GM11168 (cell line): ENCODE results near the gene BCAS3.
"Not testable (repeated sequence)": the region's sequence is repeated elsewhere in the genome, so short reads cannot be mapped to it uniquely, and the experiment has no call there.

Source experiments
- in situ Hi-C: fragments of 300-500 bp; cut with MboI; formaldehyde crosslinking; loops from one replicate; pipeline ENCODE4 v1.12.0; 2022; ENCODE audit warnings: low sequenced_read_pairs; ENCODE audit not compliant: unreplicated experiment

The BCAS3 gene

DNA sequence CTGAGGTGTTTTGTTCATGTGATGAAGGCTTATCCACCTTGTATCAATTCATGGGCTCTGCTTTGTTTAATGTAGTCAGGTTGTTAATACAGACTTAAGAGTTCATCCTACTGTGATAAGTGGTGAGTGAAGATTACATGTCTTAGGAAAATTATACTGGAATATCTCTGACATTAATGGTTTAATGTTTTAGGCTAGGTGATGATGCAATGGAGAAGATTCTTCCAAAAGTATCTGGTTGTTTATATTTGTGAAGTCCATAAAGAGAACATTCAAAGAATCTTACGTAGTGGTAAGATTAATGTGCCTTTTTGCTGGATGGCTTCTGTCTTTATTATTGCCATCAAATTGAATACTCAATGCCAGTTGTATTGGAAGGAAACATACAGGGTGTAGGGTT is 236.4 kb downstream of the BCAS3 start:
- in situ Hi-C loops: no loop called here

DNA sequence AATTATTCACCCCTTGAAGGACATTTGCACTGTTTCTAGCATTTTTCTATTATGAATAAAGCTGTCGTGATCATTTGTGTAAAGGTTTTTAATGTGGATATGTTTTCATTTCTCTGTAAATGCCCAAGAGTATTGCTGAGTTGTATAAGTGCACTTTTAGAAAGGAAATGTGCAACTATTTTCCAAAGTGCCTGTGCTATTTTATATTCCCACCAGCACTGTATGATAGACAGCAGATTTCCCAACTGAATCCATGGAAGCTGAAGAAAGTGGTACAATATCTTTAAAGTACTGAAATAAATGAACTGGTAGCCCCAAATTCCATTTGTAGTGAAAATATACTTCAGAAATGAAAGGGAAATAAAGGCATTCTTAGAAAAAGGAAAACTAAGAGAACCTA is 238.4 kb downstream of the BCAS3 start:
- in situ Hi-C loops: no loop called here

DNA sequence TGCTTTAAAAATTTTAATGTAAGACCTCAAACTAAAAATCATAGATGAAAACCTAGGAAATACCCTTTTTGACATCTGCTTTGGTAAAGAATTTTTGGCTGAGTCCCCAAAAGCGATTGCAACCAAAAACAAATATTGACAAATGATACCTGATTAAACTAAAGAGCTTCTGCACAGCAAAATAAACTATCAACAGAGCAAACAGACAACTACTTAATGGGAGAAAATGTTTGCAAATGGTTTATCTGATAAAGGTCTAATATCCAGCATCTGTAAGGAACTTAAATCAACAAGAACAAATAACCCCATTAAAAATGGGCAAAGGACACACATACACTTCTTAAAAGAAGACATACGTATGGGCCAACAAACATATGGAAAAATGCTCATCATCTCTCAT is 242.5 kb downstream of the BCAS3 start:
- in situ Hi-C loops: no loop called here

DNA sequence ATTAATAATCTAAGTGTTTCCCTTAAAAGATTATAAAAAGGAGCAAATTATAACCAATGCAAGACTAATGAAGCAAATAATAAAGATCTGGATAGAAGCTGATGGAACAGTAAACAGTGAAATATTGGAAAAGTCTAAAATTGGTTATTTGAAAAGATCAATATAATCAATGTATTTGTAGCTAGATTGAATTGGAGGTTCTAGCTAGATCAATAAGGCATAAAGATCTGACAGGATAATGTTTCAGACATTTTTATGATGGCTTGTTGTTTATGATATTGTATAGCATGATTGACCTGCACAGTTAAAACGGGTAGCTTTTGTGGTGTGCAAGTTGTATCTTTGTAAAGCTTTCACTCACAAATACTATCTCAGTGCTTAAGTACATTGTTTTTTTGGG is 245.3 kb downstream of the BCAS3 start:
- in situ Hi-C loops: no loop called here

DNA sequence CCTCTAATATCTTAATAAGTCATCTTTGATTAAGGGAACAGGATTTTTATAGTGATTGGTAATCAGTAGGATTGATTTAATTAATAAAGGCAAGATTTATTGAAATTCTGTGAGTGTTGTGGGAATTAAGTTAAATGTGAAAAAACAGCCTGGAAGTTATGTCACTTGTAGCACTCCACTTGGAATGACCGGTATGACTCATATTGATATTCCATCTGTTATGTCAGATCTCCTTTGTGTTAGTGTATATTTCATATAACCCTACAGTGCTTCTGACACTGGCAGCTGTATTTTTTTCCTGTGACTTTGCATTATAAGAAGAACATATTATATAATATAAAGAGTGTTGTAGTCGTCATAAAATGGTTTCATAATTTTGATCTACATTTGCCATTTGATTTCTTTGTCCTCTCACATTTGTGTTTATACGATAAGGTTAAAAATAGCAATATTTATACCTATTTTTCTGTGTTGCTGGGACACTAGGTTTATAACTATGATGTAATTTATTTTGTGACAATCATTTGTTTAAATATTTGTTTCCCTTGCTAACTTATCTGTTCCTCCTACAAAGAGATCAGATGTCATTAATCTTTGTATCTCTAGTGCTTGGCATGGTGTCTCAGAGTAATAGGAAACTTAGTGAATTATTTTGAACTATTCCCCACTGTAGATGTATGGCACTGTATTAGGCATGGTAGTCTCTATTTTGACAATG is 249.0 kb downstream of the BCAS3 start:
- in situ Hi-C loops: no loop called here

DNA sequence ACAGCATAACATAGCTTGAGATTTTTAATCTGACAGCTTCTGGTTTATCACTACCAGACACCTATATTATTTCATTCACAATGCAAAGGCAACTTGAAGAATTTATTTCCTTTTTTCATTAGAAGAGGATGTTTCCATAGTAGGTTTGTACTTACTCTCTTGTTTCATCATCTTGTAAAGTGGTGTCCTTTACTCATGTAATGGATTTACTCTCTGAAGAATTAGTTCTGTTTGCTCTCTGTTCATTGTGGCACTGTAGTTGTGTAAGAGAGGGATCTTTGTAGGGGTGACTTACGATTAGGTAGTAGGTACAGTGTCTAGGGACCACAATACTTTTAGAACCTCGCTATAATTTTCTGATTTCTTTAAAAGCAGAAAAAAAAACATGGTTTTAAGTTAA is 256.1 kb downstream of the BCAS3 start:
- in situ Hi-C loops: no loop called here

DNA sequence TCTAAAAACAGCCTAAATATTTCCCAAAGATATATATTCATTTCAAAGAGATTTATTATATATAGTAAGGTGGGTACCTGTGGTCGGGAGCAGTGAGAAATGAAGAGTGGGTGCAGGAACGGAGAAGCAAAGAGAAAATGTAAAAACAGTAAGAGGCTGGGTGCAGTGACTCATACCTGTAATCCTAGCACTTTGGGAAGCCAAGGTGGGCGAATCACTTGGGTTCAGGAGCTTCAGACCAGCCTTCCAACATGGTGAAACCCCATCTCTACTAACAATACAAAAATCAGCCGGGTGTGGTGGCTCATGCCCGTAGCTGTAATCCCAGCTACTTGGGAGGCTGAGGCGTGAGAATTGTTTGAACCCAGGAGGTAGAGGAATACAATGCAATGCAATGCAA is 257.1 kb downstream of the BCAS3 start:
- in situ Hi-C loops: no loop called here

DNA sequence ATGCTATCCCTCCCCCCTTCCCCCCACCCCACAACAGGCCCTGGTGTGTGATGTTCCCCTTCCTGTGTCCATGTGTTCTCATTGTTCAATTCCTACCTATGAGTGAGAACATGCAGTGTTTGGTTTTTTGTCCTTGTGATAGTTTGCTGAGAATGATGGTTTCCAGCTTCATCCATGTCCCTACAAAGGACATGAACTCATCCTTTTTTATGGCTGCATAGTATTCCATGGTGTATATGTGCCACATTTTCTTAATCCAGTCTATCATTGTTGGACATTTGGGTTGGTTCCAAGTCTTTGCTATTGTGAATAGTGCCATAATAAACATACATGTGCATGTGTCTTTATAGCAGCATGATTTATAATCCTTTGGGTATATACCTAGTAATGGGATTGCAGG is 258.3 kb downstream of the BCAS3 start:
- in situ Hi-C loops: not testable (repeated sequence)

DNA sequence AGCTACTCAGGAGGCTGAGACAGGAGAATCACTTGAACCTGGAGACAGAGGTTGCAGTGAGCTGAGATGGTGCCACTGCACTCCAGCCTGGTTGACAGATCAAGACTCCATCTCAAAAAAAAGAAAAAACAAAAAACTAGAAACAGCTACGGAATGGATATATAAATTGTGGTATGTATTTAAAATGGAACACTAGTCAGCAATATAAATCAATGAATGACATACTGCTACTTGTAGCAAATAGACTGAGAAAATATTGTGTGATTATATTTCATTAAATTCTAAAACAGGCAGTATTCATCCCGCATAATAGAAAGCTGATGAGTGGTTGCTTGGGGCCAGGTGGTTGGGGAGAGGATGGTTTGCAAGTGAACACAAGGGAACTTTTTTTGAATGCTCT is 261.7 kb downstream of the BCAS3 start:
- in situ Hi-C loops: no loop called here

DNA sequence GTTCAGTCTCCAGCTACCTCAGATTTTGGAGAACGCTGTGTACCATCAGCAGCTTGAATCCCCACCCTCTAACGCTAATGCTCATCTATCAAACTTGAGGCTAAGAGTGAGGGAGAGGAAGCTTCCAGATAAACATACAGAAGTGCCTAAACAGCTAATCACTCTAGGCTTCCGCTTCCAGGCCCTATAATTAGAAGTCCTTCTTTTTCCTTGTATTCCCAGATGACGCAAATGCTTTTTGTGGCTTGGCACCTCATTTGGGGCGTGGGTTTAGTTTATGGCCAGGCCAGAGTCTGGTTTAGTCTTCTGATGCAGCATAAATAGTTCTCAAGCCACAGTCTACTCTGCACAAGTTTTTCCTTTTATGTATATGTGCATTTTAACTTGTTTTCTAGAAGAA is 263.4 kb downstream of the BCAS3 start:
- in situ Hi-C loops: no loop called here

DNA sequence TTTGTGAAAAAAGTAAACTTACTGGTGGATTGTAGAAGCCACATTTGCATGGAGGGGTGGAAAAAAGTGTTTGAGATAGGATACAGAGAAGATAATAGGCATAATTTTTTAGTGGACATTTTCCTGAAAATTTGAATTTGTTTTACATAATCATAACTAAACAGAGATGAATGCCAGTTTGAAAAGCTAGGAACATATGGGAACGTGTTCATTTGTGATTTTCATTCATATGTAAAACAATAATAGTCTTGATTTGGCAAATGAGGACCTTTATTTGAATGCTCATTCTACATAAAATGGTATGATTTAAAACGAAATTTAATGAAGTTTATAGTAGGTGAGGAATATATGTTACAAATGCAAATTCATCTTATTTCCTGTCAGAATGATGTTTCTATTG is 263.9 kb downstream of the BCAS3 start:
- in situ Hi-C loops: no loop called here

DNA sequence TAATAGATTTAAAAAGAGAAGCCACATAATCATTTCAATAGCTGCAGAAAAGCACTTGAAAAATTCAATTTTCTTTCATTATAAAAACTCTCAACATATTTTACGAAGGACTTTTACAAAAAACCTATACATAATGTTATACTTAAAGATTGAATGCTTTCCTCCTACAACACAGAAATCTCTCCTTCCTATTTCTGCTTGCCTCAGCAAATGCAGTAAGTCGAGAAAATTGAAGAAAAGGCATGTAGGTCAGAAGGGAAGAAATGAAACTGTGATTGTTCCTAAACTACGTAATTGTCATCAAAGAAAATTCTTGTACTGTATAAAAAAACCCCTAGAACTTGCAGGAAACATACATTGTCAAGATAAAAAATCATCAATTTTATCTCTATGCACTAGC is 267.1 kb downstream of the BCAS3 start:
- in situ Hi-C loops: no loop called here

DNA sequence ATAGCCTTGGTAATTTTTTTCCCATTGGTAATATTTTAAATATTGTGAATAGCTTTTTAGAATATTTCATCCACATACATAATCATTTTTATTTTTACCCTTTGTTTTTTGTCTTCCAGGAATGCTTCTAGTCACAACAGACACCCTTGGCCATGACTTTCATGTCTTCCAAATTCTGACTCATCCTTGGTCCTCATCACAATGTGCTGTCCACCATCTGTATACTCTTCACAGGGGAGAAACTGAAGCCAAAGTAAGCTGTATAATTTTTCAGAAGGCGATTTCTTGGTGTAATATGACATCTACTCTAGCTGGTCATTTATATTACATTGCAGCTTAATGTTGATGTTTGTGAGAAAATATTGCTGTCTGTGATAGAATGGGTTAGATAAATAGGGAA is 269.4 kb downstream of the BCAS3 start:
- in situ Hi-C loops: no loop called here

DNA sequence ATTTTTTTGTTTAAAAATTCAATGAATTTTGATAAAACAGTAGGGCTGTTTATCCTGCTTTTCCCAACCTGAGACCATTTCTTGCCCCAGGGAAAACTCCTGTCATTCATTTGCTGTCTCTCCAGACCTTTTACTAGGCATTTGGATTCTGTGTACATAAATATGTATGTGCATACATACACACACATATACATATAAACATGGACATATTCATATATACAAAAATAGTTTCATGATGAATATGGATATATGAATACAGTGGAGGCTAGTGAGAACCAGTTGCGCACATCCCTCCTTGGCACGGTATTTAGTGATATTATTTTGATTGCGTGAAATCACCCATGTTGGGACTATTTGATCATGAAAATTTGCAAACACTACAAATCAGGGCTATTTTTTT is 269.9 kb downstream of the BCAS3 start:
- in situ Hi-C loops: no loop called here

DNA sequence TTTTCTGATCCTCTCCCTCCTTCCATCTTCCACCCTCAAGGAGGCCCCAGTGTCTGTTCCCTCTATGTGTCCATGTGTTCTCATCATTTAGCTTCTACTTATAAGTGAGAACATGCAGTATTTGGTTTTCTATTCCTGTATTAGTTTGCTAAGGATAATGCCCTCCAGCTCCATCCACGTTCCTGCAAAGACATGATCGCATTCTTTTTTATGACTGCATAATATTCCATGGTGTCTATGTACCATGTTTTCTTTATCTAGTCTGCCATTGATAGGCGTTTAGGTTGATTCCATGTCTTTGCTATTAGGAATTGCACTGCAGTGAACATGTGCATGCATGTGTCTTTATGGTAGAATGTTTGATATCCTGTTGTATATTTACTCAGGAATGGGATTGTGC is 275.1 kb downstream of the BCAS3 start:
- in situ Hi-C loops: no loop called here

DNA sequence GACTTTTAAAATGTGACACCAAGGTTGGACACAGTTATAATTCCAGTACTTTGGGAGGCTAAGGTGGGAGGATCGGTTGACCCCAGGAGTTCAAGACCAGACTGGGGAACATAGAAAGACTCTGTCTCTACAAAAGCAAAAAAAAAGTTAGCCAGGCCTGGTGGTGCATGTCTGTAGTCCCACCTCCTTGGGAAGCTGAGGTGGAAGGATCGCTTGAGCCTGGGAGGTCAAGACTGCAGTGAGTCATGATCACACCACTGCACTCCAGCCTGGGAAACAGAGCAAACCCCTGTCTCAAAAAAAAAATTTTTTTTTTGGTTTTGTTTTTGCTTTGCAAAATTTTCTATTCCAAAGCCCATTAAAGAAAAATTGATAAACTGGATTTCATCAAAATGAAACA is 281.4 kb downstream of the BCAS3 start:
- in situ Hi-C loops: no loop called here

DNA sequence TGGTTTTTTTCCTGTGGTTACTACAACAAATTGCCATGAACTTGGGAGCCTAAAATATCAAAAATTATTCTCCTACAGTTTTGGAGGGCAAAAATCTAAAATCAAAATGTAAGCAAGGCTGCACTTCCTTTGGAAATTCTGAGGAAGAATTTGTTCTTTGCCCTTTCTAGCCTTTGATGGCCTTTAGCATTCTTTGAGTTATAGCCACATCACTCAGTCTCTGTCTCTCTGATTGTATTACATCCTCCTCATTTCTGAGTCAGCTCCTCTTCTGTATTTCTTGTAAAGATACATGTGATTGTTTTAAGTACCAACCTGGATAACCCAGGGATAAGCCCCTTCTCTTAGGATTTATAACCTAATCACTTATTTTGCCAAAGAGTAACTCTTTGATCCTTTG is 282.0 kb downstream of the BCAS3 start:
- in situ Hi-C loops: no loop called here

DNA sequence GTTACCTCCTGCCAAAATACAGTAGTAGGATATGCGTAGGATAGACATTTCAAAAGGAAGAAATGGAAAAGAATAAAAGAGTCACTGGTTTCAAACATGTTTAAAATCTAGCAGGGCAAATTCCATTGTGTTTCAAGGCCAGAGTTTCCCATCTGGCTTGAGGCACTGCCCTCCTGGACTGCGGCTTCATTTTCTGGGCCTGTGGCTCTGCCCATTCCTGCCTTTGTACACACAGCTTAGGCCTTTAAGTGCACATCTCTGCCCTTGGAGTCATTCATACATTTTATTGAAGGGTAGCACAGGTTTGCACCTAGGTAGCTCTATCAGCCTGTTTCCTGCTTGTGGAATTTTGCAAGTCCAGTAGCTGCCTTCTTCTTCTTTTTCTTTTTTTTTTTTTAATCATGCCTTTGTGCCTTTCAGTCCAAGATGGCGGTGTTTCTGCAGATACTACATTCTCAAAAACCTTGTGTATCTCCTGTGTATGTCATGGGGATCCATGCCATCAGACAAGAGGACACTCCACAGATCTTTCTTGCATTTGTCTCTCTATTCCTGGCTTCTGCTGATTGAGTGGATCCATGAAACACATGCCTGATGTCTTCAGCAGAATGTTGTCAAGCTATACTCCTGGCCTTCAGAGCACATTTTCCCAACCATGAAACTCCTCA is 282.9 kb downstream of the BCAS3 start:
- in situ Hi-C loops: no loop called here

DNA sequence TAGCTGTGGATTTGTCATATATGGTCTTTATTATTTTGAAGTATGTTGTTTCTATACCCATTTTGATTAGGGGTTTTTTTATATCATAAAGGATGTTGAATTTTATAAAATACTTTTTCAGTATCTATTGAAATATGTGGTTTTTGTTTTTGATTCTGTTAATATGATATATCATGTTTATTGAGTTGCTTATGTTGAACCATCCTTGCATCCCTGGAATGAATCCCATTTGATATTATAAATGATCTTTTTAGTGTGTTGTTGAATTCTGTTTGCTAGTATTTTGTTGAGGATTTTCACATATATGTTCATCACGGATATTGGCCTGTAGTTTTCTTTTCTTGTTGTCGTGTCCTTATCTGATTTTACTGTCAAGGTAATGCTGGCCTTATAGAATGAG is 286.5 kb downstream of the BCAS3 start:
- in situ Hi-C loops: no loop called here

DNA sequence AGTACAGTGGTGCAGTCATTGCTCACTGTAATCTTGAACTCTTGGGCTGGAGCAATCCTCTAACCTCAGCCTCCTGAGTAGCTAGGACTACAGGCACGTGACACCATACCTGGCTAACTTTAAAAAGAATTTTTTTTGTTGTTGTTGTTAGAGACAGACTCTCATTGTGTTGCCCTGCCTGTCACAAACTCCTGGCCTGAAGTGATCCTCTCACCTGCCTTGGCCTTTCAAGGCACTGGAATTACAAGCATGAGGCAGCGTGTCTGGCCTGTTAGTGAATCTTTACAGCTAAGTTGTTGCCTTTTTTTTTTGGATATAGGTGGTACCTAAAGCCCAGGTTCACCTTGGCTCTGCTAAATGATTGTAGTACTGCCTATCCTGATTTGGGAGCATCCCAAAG is 290.6 kb downstream of the BCAS3 start:
- in situ Hi-C loops: no loop called here

DNA sequence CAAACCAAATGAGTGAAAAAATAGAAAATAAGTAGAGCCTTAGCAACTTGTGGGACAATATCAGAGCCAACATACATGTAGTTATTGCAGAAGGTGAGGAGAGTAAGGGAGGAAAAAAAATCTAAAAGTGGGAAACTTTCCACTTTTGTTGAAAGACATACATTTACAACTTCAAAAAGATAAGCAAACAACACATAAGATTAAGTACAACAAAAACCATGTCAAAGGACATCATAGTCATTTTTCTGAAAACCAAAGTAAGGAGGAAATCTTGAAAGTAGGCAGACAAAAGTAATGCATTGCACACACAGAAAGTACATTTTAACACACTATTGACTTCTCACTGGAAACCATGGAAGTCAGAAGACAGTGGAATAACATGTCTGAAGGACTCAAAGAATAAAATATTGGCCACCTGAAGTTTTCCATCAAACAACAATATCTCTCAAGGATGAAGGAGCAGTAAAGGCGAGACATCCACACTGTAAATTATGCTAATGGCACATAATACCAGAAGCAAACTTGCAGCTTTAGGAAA is 291.9 kb downstream of the BCAS3 start:
- in situ Hi-C loops: no loop called here

DNA sequence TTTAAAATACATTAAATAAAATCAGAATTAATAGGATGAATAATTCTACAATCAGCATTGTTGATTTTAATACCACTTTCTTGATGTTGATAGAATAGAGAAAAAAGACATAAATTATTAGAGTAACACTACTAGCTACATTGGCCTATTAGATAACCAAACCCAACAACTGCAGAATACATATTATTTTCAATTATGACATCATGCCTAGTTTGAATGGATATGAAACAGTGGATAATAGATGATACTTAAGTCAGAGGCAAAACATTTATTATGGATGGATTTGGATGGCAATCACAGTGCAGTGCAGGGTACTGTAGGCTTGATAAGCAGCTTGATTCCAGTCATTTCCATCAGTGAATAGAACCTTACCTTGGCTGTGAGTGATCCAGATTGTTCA is 293.1 kb downstream of the BCAS3 start:
- in situ Hi-C loops: no loop called here
